CD4-positive, CD25-positive, alpha-beta regulatory T cell (primary cell): ENCODE data around the gene KRTAP3-1. TPM values are rescaled to one million over a fixed set of nuclear protein-coding genes. Genes with fewer than 3 reads are reported as not detected.

Experiments
- ATAC-seq, 2 donors: fragments of 150-1000 bp; cut with Tn5 transposase; one replicate each; pipeline ENCODE4 v1.10.0; 2021; ENCODE audit warnings: low read depth in 2 of 2, moderate number of reproducible peaks in 2 of 2, moderate library complexity in 1 of 2
- DNase-seq, 3 donors: peaks; one replicate each; pipeline versions ENCODE4 v3.0.0 to v3.0.0-alpha.2; 2012 to 2022; ENCODE audit warnings: mixed read lengths in 1 of 3
- H3K27ac ChIP-seq: one replicate; pipeline ENCODE4 v1.7.0; 2013; ENCODE audit warnings: mild to moderate bottlenecking, low read length; ENCODE audit not compliant: insufficient read depth, poor library complexity, severe bottlenecking
- H3K27me3 ChIP-seq: one replicate; pipeline ENCODE4 v1.7.0; 2013; ENCODE audit warnings: low read length; ENCODE audit not compliant: control insufficient read depth, insufficient read depth
- H3K36me3 ChIP-seq: one replicate; pipeline ENCODE4 v1.7.0; 2013; ENCODE audit warnings: mild to moderate bottlenecking, low read length, moderate library complexity; ENCODE audit not compliant: control insufficient read depth, insufficient read depth
- H3K4me1 ChIP-seq: 2 replicates; pipeline ENCODE4 v1.7.0; 2013; ENCODE audit warnings: mild to moderate bottlenecking, low read length; ENCODE audit not compliant: insufficient read depth, control insufficient read depth, poor library complexity, severe bottlenecking
- H3K4me3 ChIP-seq: one replicate; pipeline ENCODE4 v1.7.0; 2013; ENCODE audit warnings: low read depth, mild to moderate bottlenecking, low read length, moderate library complexity
- H3K9me3 ChIP-seq, 2 experiments: 1 replicate in 1 of 2; 2 replicates in 1 of 2; pipeline ENCODE4 v1.7.0; 2013; ENCODE audit warnings: low read length in 2 of 2, mild to moderate bottlenecking in 1 of 2, moderate library complexity in 1 of 2; ENCODE audit not compliant: control insufficient read depth in 2 of 2
- H3K27ac Mint-ChIP-seq, 3 donors: one replicate each; pipeline ENCODE4 v1.8.0; 2020 to 2022; ENCODE audit warnings: mild to moderate bottlenecking in 3 of 3, mixed read lengths in 3 of 3, moderate library complexity in 2 of 3
- H3K27me3 Mint-ChIP-seq: one replicate; pipeline ENCODE4 v1.8.0; 2022; ENCODE audit warnings: mild to moderate bottlenecking, mixed read lengths
- H3K36me3 Mint-ChIP-seq: one replicate; pipeline ENCODE4 v1.8.0; 2020; ENCODE audit warnings: mixed read lengths
- H3K4me1 Mint-ChIP-seq, 4 donors: one replicate each; pipeline ENCODE4 v1.8.0; 2020 to 2022; ENCODE audit warnings: mixed read lengths in 4 of 4, mild to moderate bottlenecking in 1 of 4
- H3K4me3 Mint-ChIP-seq, 4 donors: one replicate each; pipeline ENCODE4 v1.8.0; 2020 to 2022; ENCODE audit warnings: mild to moderate bottlenecking in 4 of 4, mixed read lengths in 4 of 4, moderate library complexity in 3 of 4
- H3K9me3 Mint-ChIP-seq, 7 donors: one replicate each; pipeline ENCODE4 v1.8.0; 2020 to 2022; ENCODE audit warnings: mixed read lengths in 7 of 7, mild to moderate bottlenecking in 3 of 7, moderate library complexity in 2 of 7
- polyA plus RNA-seq, 4 donors: library from polyadenylated mRNA; unstranded; fragments of 300-500 nt; fragmentation: Illumina TruSeq; gene quantifications; one replicate each; pipeline ENCODE4 v1.2.3, GENCODE V29; 2021
- total RNA-seq: library from RNA; stranded (reverse); gene quantifications from one replicate; pipeline ENCODE4 v1.2.3, GENCODE V29; 2022

The KRTAP3-1 gene
- total and polyA plus RNA-seq, 5 donors from 2014 or later: not detected

GRCh38 chr17:41026715-41027471 is 18.0 kb upstream of the KRTAP3-1 start, which contains the start of gene KRTAP1-5:
KRTAP1-5 (minus strand) TSS chr17:41027208; CDS start chr17:41027155, 53 bp downstream.
- no peak for ATAC-seq
- H3K4me1 ChIP-seq: no peaks in the 10 kb centered on the region
- Mint-ChIP-seq H3K9me3 (peaks cover 0 to 1% (median 0%) of the 10 kb centered on the region in 7 donors), H3K36me3 (no peaks in the 10 kb centered on the region), H3K27me3 (peaks cover 40% of the 10 kb centered on the region), H3K4me1 (no peaks in the 10 kb centered on the region), H3K4me3 (no peak within 1 kb of the TSS), H3K27ac (no peak within 1 kb of the TSS)
- H3K27ac ChIP-seq: no peak within 1 kb of the TSS
- peaks cover 2% of the 10 kb centered on the region for H3K27me3 ChIP-seq
- H3K36me3 ChIP-seq: no peaks in the 10 kb centered on the region
- H3K4me3 ChIP-seq: no peak within 1 kb of the TSS
- H3K9me3 ChIP-seq: no peaks in the 10 kb centered on the region
- no peak for DNase-seq

- DNase-seq (no peak), ATAC-seq (no peak)
- H3K27ac ChIP-seq: no peak overlapping the region
- Mint-ChIP-seq H3K27me3 (peaks cover 29% of the 10 kb centered on the region), H3K9me3 (peaks cover 0 to 1% (median 0%) of the 10 kb centered on the region in 7 donors), H3K36me3 (no peaks in the 10 kb centered on the region), H3K4me3 (no peak overlapping the region), H3K4me1 (no peaks in the 10 kb centered on the region), H3K27ac (no peak overlapping the region)
- no peaks in the 10 kb centered on the region for H3K9me3 ChIP-seq
- H3K27me3 ChIP-seq: peaks cover 9% of the 10 kb centered on the region
- H3K36me3 ChIP-seq: no peaks in the 10 kb centered on the region
- no peak overlapping the region for H3K4me3 ChIP-seq
- no peaks in the 10 kb centered on the region for H3K4me1 ChIP-seq
These were observed 15.8 kb upstream of the KRTAP3-1 start for GRCh38 chr17:41024697-41025096.

GRCh38 chr17:41020336-41020735 is 11.4 kb upstream of the KRTAP3-1 start:
- Mint-ChIP-seq H3K27ac (no peak overlapping the region), H3K4me1 (no peaks in the 10 kb centered on the region), H3K36me3 (no peaks in the 10 kb centered on the region), H3K9me3 (peaks cover 0 to 1% (median 0%) of the 10 kb centered on the region in 7 donors), H3K27me3 (peaks cover 16% of the 10 kb centered on the region), H3K4me3 (no peak overlapping the region)
- no peak for ATAC-seq
- H3K27ac ChIP-seq: no peak overlapping the region
- H3K4me3 ChIP-seq: no peak overlapping the region
- no peak for DNase-seq
- no peaks in the 10 kb centered on the region for H3K36me3 ChIP-seq
- peaks cover 16% of the 10 kb centered on the region for H3K27me3 ChIP-seq
- H3K9me3 ChIP-seq: no peaks in the 10 kb centered on the region
- no peaks in the 10 kb centered on the region for H3K4me1 ChIP-seq

GRCh38 chr17:41019415-41019814 is 10.5 kb upstream of the KRTAP3-1 start:
- Mint-ChIP-seq H3K27me3 (peaks cover 12% of the 10 kb centered on the region), H3K4me1 (no peaks in the 10 kb centered on the region), H3K4me3 (no peak overlapping the region), H3K36me3 (no peaks in the 10 kb centered on the region), H3K27ac (no peak overlapping the region), H3K9me3 (peaks cover 0 to under 1% (median 0%) of the 10 kb centered on the region in 7 donors)
- Histone ChIP-seq H3K4me3 (no peak overlapping the region), H3K36me3 (no peaks in the 10 kb centered on the region), H3K27me3 (peaks cover 16% of the 10 kb centered on the region), H3K9me3 (no peaks in the 10 kb centered on the region), H3K27ac (no peak overlapping the region), H3K4me1 (no peaks in the 10 kb centered on the region)
- ATAC-seq (no peak), DNase-seq (no peak)

GRCh38 chr17:41018541-41018940 is 9.6 kb upstream of the KRTAP3-1 start:
- Histone ChIP-seq H3K27ac (no peak overlapping the region), H3K36me3 (no peaks in the 10 kb centered on the region), H3K4me3 (no peak overlapping the region), H3K9me3 (no peaks in the 10 kb centered on the region), H3K27me3 (peaks cover 15% of the 10 kb centered on the region), H3K4me1 (no peaks in the 10 kb centered on the region)
- no peak overlapping the region for H3K4me3 Mint-ChIP-seq
- H3K36me3 Mint-ChIP-seq: no peaks in the 10 kb centered on the region
- H3K27me3 Mint-ChIP-seq: peaks cover 12% of the 10 kb centered on the region
- ATAC-seq: no peak
- DNase-seq: no peak
- no peaks in the 10 kb centered on the region for H3K9me3 Mint-ChIP-seq
- H3K4me1 Mint-ChIP-seq: no peaks in the 10 kb centered on the region
- no peak overlapping the region for H3K27ac Mint-ChIP-seq

- no peaks in the 10 kb centered on the region for H3K36me3 Mint-ChIP-seq
- DNase-seq: no peak
- no peaks in the 10 kb centered on the region for H3K9me3 Mint-ChIP-seq
- Histone ChIP-seq H3K27me3 (peaks cover 15% of the 10 kb centered on the region), H3K4me1 (no peaks in the 10 kb centered on the region), H3K27ac (no peak overlapping the region), H3K4me3 (no peak overlapping the region), H3K9me3 (no peaks in the 10 kb centered on the region), H3K36me3 (no peaks in the 10 kb centered on the region)
- no peak for ATAC-seq
- H3K4me1 Mint-ChIP-seq: no peaks in the 10 kb centered on the region
- H3K27ac Mint-ChIP-seq: no peak overlapping the region
- H3K4me3 Mint-ChIP-seq: no peak overlapping the region
- peaks cover 16% of the 10 kb centered on the region for H3K27me3 Mint-ChIP-seq
These were observed 7.8 kb upstream of the KRTAP3-1 start for GRCh38 chr17:41016578-41017215.

- Mint-ChIP-seq H3K27ac (no peak overlapping the region), H3K4me3 (no peak overlapping the region), H3K4me1 (no peaks in the 10 kb centered on the region), H3K36me3 (no peaks in the 10 kb centered on the region), H3K27me3 (peaks cover 24% of the 10 kb centered on the region), H3K9me3 (no peaks in the 10 kb centered on the region)
- Histone ChIP-seq H3K9me3 (no peaks in the 10 kb centered on the region), H3K27me3 (peaks cover 13% of the 10 kb centered on the region), H3K27ac (no peak overlapping the region), H3K4me3 (no peak overlapping the region), H3K36me3 (no peaks in the 10 kb centered on the region), H3K4me1 (no peaks in the 10 kb centered on the region)
- ATAC-seq (no peak), DNase-seq (no peak)
These were observed 6.5 kb upstream of the KRTAP3-1 start for GRCh38 chr17:41015454-41015853.

- Mint-ChIP-seq H3K4me1 (no peaks in the 10 kb centered on the region), H3K9me3 (no peaks in the 10 kb centered on the region), H3K27me3 (peaks cover 23% of the 10 kb centered on the region), H3K27ac (no peak overlapping the region), H3K36me3 (no peaks in the 10 kb centered on the region), H3K4me3 (no peak overlapping the region)
- ATAC-seq (no peak), DNase-seq (no peak)
- Histone ChIP-seq H3K36me3 (no peaks in the 10 kb centered on the region), H3K9me3 (no peaks in the 10 kb centered on the region), H3K4me3 (no peak overlapping the region), H3K4me1 (no peaks in the 10 kb centered on the region), H3K27me3 (peaks cover 9% of the 10 kb centered on the region), H3K27ac (no peak overlapping the region)
These were observed 4.7 kb upstream of the KRTAP3-1 start for GRCh38 chr17:41013606-41014005.
